Omental fat pad (tissue), 4 donors: ENCODE results near the gene ROBO1. TPM values are rescaled to one million over a fixed set of nuclear protein-coding genes. Genes with fewer than 3 reads are reported as not detected.

Experiments used
- ATAC-seq: fragments of 150-250 bp; one replicate; pipeline ENCODE4 v1.9.1; 2016; ENCODE audit warnings: mild to moderate bottlenecking, moderate library complexity; ENCODE audit not compliant: low FRiP score
- DNase-seq: peaks from one replicate; pipeline ENCODE4 v3.0.0-alpha.2; 2019; ENCODE audit warnings: low spot score
- total RNA-seq, 4 donors: library from RNA; depleted of rRNA; stranded (reverse); fragments of >200 nt; gene quantifications; one replicate each; pipeline ENCODE4 v1.1.0, GENCODE V29; 2016
- TF ChIP-seq, protein P1 (sequence below), 3 donors: fragments of 450-650 bp; IDR thresholded peaks; one replicate each; pipeline ENCODE4 v1.5.1; 2016 to 2017; ENCODE audit warnings: antibody characterized with exemption in 3 of 3, mild to moderate bottlenecking in 3 of 3, moderate library complexity in 2 of 3

Gene ROBO1
- total RNA-seq, 4 donors from 2014 or later = 13.7 to 34.2 (median 21.0) TPM

DNA sequence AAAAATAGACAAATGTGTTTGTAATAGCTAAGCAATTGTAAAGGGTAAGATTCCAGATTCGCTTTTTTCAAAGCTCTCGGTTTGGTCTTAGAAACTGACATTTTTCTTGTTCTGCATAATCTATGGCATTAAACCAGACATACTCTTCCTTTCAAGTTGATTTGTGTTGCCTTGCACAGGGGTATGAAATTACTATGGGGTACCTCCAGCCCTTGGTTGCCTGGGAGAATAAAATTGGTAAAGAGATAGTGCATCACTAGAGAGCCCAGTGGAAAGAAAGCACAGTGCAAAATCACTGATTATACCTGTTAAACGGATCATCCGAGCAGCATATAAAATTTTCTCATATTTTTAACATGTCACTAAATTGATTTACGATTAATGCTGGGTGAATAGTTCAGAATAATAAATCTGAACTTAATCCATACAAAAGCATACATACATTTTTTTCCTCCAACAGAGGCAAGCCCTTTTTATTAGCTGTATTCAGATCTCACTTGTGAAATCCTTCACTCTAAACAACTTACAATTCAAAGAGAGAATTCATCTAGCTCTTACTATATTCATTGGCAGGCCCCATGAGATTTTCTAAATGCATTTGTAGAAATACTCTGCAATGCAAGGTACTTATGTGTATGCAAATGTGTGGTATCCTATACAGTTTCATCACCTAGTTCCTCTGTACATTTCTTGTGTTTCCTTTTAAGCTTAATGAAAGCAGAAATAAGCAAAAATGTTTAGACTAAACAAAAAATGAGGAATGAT, 224.4 kb downstream of the ROBO1 start:
- TF ChIP-seq, protein P1, sequence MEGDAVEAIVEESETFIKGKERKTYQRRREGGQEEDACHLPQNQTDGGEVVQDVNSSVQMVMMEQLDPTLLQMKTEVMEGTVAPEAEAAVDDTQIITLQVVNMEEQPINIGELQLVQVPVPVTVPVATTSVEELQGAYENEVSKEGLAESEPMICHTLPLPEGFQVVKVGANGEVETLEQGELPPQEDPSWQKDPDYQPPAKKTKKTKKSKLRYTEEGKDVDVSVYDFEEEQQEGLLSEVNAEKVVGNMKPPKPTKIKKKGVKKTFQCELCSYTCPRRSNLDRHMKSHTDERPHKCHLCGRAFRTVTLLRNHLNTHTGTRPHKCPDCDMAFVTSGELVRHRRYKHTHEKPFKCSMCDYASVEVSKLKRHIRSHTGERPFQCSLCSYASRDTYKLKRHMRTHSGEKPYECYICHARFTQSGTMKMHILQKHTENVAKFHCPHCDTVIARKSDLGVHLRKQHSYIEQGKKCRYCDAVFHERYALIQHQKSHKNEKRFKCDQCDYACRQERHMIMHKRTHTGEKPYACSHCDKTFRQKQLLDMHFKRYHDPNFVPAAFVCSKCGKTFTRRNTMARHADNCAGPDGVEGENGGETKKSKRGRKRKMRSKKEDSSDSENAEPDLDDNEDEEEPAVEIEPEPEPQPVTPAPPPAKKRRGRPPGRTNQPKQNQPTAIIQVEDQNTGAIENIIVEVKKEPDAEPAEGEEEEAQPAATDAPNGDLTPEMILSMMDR (IDR thresholded peaks at IDR 0.05) = no peak
- ATAC-seq = no peak
- no peak for DNase-seq

DNA sequence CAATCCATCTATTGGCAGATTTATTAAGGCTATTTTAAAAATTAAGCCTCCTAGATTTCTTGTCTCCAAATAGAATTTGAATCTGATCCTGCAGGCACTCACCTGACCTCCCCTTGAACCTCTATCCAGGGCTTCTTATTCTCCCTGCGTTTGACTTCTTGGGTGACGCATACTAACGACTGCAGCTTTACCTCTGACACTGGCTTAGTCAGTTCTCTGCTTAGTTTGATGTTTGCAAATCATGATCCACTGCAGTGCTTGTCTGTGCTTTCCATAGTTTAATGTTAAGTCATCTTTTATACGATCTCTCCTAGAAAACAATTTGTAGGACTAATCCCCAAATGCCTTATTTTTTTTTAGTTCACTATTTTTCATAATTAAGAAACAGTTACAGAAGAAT, 233.1 kb downstream of the ROBO1 start:
- ATAC-seq = no peak
- TF ChIP-seq, protein P1 (IDR thresholded peaks at IDR 0.05) = no peak
- no peak for DNase-seq

- TF ChIP-seq, protein P1 (IDR thresholded peaks at IDR 0.05) = no peak
- DNase-seq (no peak), ATAC-seq (no peak)
Measured at GRCh38 chr3:79531566-79532295, 236.1 kb downstream of the ROBO1 start.

DNA sequence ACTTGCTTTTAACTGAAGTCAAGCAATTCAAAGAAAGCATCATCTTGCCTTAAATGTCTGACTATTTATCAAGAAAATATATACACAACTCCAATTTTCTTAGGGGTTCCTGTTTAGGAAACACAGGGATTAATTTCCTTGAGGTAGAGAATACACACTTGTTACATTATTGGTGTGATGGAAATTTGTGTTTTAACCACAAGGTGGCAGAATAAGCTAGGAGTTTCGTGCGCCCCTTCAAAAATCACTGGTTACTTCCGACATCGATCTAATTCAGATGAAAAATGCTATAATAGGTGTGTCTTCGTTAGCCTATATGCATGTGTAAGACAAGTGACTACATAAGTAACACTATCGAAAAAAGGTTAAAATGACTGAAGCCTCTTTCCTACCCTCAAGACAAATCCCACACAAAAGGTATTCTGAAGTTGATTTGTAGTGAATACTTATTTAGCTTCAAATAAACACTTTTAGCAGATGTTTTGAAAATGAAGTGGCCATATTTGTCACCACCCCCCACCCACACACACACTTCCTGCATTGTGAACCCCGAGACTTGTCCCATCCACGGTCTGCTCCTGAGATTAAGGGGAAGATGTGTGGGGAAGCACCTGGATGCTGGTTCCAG, 246.5 kb downstream of the ROBO1 start:
- no peak for DNase-seq
- TF ChIP-seq, protein P1 (IDR thresholded peaks at IDR 0.05) = peak in 1 of 3 donors; percentile 7

DNA sequence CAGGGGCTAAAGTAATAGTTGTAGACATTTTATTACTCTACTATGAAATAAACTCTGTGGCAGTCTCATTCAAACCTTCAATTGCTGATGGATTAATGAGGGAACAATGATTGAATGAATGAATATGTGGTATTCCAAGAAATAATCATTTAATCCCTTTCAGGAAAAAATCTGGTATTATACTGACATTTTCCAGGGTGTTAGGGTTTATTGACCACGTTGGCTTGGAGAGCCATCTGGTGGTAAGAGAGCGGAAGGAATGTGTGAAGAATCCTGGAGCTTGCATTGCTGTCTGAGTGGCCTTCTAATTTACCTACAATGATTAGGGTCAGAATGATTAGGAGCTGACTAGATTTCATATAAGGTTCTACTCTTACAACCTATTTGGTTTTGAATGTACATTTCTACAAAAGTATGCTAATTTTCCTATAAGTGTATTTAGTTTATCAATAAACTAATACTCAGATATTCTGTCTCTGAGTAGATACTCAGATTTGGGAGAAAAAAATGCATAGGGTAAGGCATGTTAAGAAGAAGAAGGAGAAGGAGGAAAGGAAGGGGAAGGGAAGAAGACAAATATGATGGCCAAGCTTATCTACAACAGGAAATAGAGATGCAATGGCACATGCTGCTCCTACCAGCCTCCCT, 249.9 kb downstream of the ROBO1 start:
- TF ChIP-seq, protein P1 (IDR thresholded peaks at IDR 0.05) = no peak
- ATAC-seq (no peak), DNase-seq (no peak)

More for the DNA sequence above, 246.5 kb downstream of the ROBO1 start:
- ATAC-seq = no peak

DNA sequence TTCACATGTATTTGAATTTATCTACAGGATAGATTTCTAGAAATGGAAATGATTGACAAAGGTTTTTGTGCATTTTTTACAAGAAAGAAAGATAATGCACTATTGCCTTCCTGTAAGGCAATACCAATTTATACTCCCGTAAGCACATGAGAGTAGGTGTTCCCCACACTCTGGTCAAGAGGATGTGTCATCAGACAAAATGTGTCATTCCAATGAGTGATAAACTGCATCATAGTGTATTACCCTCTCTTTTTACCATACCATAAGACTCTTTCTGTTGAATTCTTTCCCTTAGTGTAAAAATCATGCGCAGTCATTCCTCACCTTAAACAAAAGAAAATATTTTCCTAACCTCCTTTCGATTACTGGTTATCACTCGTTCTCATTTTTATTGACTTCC, 251.0 kb downstream of the ROBO1 start:
- ATAC-seq (no peak), DNase-seq (no peak)
- TF ChIP-seq, protein P1 (IDR thresholded peaks at IDR 0.05) = no peak
